NCI-H146 treated with DMSO at 0.1 percent for 48 hours (cell line): ENCODE data around the gene CBFA2T2.
"Not testable (repeated sequence)": the region's sequence is repeated elsewhere in the genome, so short reads cannot be mapped to it uniquely, and the experiment has no call there.

Experiments used
- DNase-seq: peaks from one replicate; lab custom pipeline; 2025; ENCODE audit not compliant: unreplicated experiment; lab: John Stamatoyannopoulos, UW

Gene CBFA2T2

GRCh38 chr20:33621717-33622400, 132.0 kb downstream of the CBFA2T2 start:
- no peak for DNase-seq

- DNase-seq: no peak
Observed at GRCh38 chr20:33622705-33623365, 132.9 kb downstream of the CBFA2T2 start.

- no peak for DNase-seq
Observed at GRCh38 chr20:33624399-33624798, 134.5 kb downstream of the CBFA2T2 start.

GRCh38 chr20:33626190-33626589, 136.3 kb downstream of the CBFA2T2 start:
- DNase-seq: no peak

GRCh38 chr20:33627577-33628216, 137.8 kb downstream of the CBFA2T2 start:
- no peak for DNase-seq

GRCh38 chr20:33629533-33629932, 139.6 kb downstream of the CBFA2T2 start:
- DNase-seq: no peak

- DNase-seq: no peak
Observed at GRCh38 chr20:33629979-33630378, 140.1 kb downstream of the CBFA2T2 start.

GRCh38 chr20:33630507-33630906, 140.6 kb downstream of the CBFA2T2 start:
- DNase-seq: no peak

GRCh38 chr20:33631910-33632309, 142.0 kb downstream of the CBFA2T2 start:
- DNase-seq: not testable (repeated sequence)

GRCh38 chr20:33635341-33635740, 145.4 kb downstream of the CBFA2T2 start:
- DNase-seq: no peak

- DNase-seq: no peak
Observed at GRCh38 chr20:33636776-33637175, 146.9 kb downstream of the CBFA2T2 start.

- DNase-seq: no peak
Observed at GRCh38 chr20:33640287-33640686, 150.4 kb downstream of the CBFA2T2 start.

- no peak for DNase-seq
Observed at GRCh38 chr20:33644313-33645071, 154.6 kb downstream of the CBFA2T2 start.

GRCh38 chr20:33645072-33645358, 155.1 kb downstream of the CBFA2T2 start:
- DNase-seq: no peak

GRCh38 chr20:33645396-33645795, 155.5 kb downstream of the CBFA2T2 start:
- DNase-seq: no peak

GRCh38 chr20:33646191-33646590, 156.3 kb downstream of the CBFA2T2 start:
- DNase-seq: no peak

- DNase-seq: not testable (repeated sequence)
Observed at GRCh38 chr20:33646959-33647602, 157.2 kb downstream of the CBFA2T2 start.

- no peak for DNase-seq
Observed at GRCh38 chr20:33647603-33648395, 157.9 kb downstream of the CBFA2T2 start.

GRCh38 chr20:33648396-33649004, 158.6 kb downstream of the CBFA2T2 start:
- no peak for DNase-seq

- no peak for DNase-seq
Observed at GRCh38 chr20:33649201-33649681, 159.3 kb downstream of the CBFA2T2 start.
